ENCODE measurements around the gene CACNA1C. TPM values are rescaled to one million over a fixed set of nuclear protein-coding genes. Genes with fewer than 3 reads are reported as not detected.

Gene CACNA1C
- total and polyA plus RNA-seq, 2 donors (not counting 1 experiment from before 2014, with no cell fraction given), result 7.6 to 11.4 TPM

- peak in 1 of 2 donors; percentile 50 for DNase-seq (ENCODE audit: low read depth in 2 of 2)
- no peaks in the 10 kb centered on the region for H3K79me2 ChIP-seq (ENCODE audit: control insufficient read depth, insufficient read depth, low read length)
- no peak overlapping the region for H2AFZ ChIP-seq (ENCODE audit: low read length)
- peak overlapping the region; percentile 38 for H3K27ac ChIP-seq (ENCODE audit: insufficient read depth, low read length)
- no peaks in the 10 kb centered on the region for H3K36me3 ChIP-seq (ENCODE audit: control insufficient read depth, insufficient read depth, low read length)
- TF ChIP-seq EZH2 (IDR thresholded peaks at IDR 0.05; ENCODE audit: low read length, missing control alignments) (no peak), CTCF (conservative IDR thresholded peaks at IDR 0.05 in 1 of 2, IDR thresholded peaks at IDR 0.05 in 1 of 2; ENCODE audit: low read depth in 1 of 2, low read length in 2 of 2) (no peak)
- no peaks in the 10 kb centered on the region for H3K27me3 ChIP-seq (ENCODE audit: control insufficient read depth, insufficient read depth, low read length)
- no peaks in the 10 kb centered on the region for H3K9me3 ChIP-seq (ENCODE audit: control insufficient read depth, insufficient read depth, low read depth, low read length)
- peaks cover 19% of the 10 kb centered on the region for H3K4me1 ChIP-seq (ENCODE audit: control insufficient read depth, extremely low read depth, insufficient read depth, low read length)
- peak overlapping the region; percentile 2 for H3K4me2 ChIP-seq (ENCODE audit: extremely low read depth, insufficient read depth, low read length)
- H4K20me1 ChIP-seq (ENCODE audit: control insufficient read depth, extremely low read depth, insufficient read depth, low read length), result no peaks in the 10 kb centered on the region
- H3K4me3 ChIP-seq (replicated peaks in 1 of 4; ENCODE audit: control extremely low read depth in 1 of 4, insufficient read depth in 1 of 4, low read depth in 3 of 4, low read length in 4 of 4), result no peak overlapping the region
- no peak overlapping the region for H3K9ac ChIP-seq (ENCODE audit: insufficient read depth, low read length)
Observed at GRCh38 chr12:2319737-2320506, 267.1 kb downstream of the CACNA1C start.

- no peaks in the 10 kb centered on the region for H3K79me2 ChIP-seq (ENCODE audit: control insufficient read depth, insufficient read depth, low read length)
- no peak overlapping the region for H3K4me2 ChIP-seq (ENCODE audit: extremely low read depth, insufficient read depth, low read length)
- no peaks in the 10 kb centered on the region for H3K36me3 ChIP-seq (ENCODE audit: control insufficient read depth, insufficient read depth, low read length)
- no peak overlapping the region for H3K4me3 ChIP-seq (replicated peaks in 1 of 4; ENCODE audit: control extremely low read depth in 1 of 4, insufficient read depth in 1 of 4, low read depth in 3 of 4, low read length in 4 of 4)
- TF ChIP-seq EZH2 (IDR thresholded peaks at IDR 0.05; ENCODE audit: low read length, missing control alignments) (no peak), CTCF (conservative IDR thresholded peaks at IDR 0.05 in 1 of 2, IDR thresholded peaks at IDR 0.05 in 1 of 2; ENCODE audit: low read depth in 1 of 2, low read length in 2 of 2) (no peak)
- no peak overlapping the region for H2AFZ ChIP-seq (ENCODE audit: low read length)
- H4K20me1 ChIP-seq (ENCODE audit: control insufficient read depth, extremely low read depth, insufficient read depth, low read length), result no peaks in the 10 kb centered on the region
- no peaks in the 10 kb centered on the region for H3K9me3 ChIP-seq (ENCODE audit: control insufficient read depth, insufficient read depth, low read depth, low read length)
- no peak for DNase-seq (ENCODE audit: low read depth in 2 of 2)
- H3K27ac ChIP-seq (ENCODE audit: insufficient read depth, low read length), result no peak overlapping the region
- H3K9ac ChIP-seq (ENCODE audit: insufficient read depth, low read length), result no peak overlapping the region
- H3K4me1 ChIP-seq (ENCODE audit: control insufficient read depth, extremely low read depth, insufficient read depth, low read length), result peaks cover 19% of the 10 kb centered on the region
- no peaks in the 10 kb centered on the region for H3K27me3 ChIP-seq (ENCODE audit: control insufficient read depth, insufficient read depth, low read length)
Observed at GRCh38 chr12:2320841-2321240, 268.1 kb downstream of the CACNA1C start.

- Histone ChIP-seq H3K4me3 (replicated peaks in 1 of 4; ENCODE audit: control extremely low read depth in 1 of 4, insufficient read depth in 1 of 4, low read depth in 3 of 4, low read length in 4 of 4) (no peak overlapping the region), H2AFZ (ENCODE audit: low read length) (no peak overlapping the region), H3K79me2 (ENCODE audit: control insufficient read depth, insufficient read depth, low read length) (no peaks in the 10 kb centered on the region), H3K36me3 (ENCODE audit: control insufficient read depth, insufficient read depth, low read length) (no peaks in the 10 kb centered on the region), H3K27ac (ENCODE audit: insufficient read depth, low read length) (no peak overlapping the region), H3K4me1 (ENCODE audit: control insufficient read depth, extremely low read depth, insufficient read depth, low read length) (peaks cover 18% of the 10 kb centered on the region), H3K27me3 (ENCODE audit: control insufficient read depth, insufficient read depth, low read length) (no peaks in the 10 kb centered on the region), H3K9me3 (ENCODE audit: control insufficient read depth, insufficient read depth, low read depth, low read length) (no peaks in the 10 kb centered on the region), H3K4me2 (ENCODE audit: extremely low read depth, insufficient read depth, low read length) (no peak overlapping the region), H4K20me1 (ENCODE audit: control insufficient read depth, extremely low read depth, insufficient read depth, low read length) (no peaks in the 10 kb centered on the region), H3K9ac (ENCODE audit: insufficient read depth, low read length) (no peak overlapping the region)
- DNase-seq (ENCODE audit: low read depth in 2 of 2), result no peak
- no peak for TF ChIP-seq CTCF (conservative IDR thresholded peaks at IDR 0.05 in 1 of 2, IDR thresholded peaks at IDR 0.05 in 1 of 2; ENCODE audit: low read depth in 1 of 2, low read length in 2 of 2)
- TF ChIP-seq EZH2 (IDR thresholded peaks at IDR 0.05; ENCODE audit: low read length, missing control alignments), result no peak
Observed at GRCh38 chr12:2322554-2323120, 269.9 kb downstream of the CACNA1C start.
